ENCODE measurements around the gene CHID1.

CHID1 gene

DNA sequence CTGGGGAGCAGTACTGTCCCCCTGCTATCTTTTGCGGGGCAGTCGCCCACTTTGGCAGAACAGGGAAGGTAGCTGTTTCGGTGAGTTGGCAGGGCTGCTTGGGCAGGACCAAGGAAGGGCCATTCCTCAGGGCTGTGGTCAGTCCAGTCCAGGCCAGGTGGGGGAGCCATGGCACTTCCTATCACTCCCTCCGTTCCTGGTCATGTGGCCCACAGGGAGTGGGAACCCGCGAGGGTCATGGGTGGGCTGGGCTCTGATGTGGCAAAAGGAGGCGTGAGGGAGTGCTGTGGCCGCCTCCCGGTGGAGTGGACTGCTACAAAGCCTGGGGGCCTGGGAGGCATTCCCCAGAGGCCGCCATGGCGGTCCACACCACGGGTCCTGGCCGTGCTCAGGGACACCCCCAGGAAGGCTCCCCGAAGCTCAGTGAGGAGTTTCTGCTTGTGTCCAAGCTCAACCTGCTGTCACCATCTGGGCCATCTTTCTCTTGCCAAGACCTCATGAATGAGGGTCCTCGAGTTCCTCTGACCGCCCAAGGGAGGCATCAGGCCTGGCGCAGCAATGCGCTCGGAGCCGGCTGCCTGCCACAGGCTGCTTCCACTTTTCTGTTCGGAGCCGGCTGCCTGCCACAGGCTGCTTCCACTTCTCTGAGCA is 11.9 kb downstream of the CHID1 start:
- peaks cover 13 to 55% of the 10 kb centered on the region in 2 donors for H3K36me3 ChIP-seq (ENCODE audit: control insufficient read depth in 1 of 2, insufficient read depth in 2 of 2, low read length in 2 of 2)

DNA sequence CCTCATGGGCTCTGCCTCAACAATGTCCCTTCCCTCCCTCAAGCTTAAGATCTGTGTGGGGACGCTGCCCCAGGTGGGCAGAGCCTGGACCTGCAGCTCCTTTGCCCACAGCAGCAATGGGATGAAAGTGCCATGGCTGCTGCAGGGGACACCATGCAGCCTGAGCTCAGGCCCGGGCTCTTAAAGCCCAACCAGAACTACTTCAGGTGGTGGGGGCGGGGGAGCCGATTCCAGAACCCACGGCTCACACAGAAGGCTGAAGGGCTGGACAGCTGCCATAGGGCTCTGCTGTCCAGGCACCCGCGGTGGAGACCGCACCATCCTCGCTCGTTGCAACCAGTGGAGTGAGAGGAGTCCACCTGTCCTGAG is 12.5 kb downstream of the CHID1 start:
- Histone ChIP-seq H3K9ac (ENCODE audit: low read depth in 1 of 2, low read length in 2 of 2) (no peak overlapping the region), H3K36me3 (ENCODE audit: control insufficient read depth in 1 of 2, insufficient read depth in 2 of 2, low read length in 2 of 2) (peaks cover 13 to 52% of the 10 kb centered on the region in 2 donors), H3K9me3 (ENCODE audit: control insufficient read depth in 1 of 2, low read length in 2 of 2) (no peaks in the 10 kb centered on the region), H3K4me1 (ENCODE audit: control insufficient read depth in 1 of 2, insufficient read depth in 2 of 2, low read length in 2 of 2) (no peaks in the 10 kb centered on the region), H3K27ac (ENCODE audit: low read depth, low read length) (no peak overlapping the region), H3K27me3 (ENCODE audit: control insufficient read depth in 1 of 2, insufficient read depth in 2 of 2, low read length in 2 of 2) (no peaks in the 10 kb centered on the region), H3K4me3 (ENCODE audit: low read depth in 1 of 2, low read length in 2 of 2) (no peak overlapping the region)

More for the DNA sequence above, 11.9 kb downstream of the CHID1 start:
- no peaks in the 10 kb centered on the region for H3K9me3 ChIP-seq (ENCODE audit: control insufficient read depth in 1 of 2, low read length in 2 of 2)
- no peak overlapping the region for H3K9ac ChIP-seq (ENCODE audit: low read depth in 1 of 2, low read length in 2 of 2)
- H3K27me3 ChIP-seq (ENCODE audit: control insufficient read depth in 1 of 2, insufficient read depth in 2 of 2, low read length in 2 of 2): no peaks in the 10 kb centered on the region
- H3K27ac ChIP-seq (ENCODE audit: low read depth, low read length): no peak overlapping the region
- H3K4me1 ChIP-seq (ENCODE audit: control insufficient read depth in 1 of 2, insufficient read depth in 2 of 2, low read length in 2 of 2): no peaks in the 10 kb centered on the region
- no peak overlapping the region for H3K4me3 ChIP-seq (ENCODE audit: low read depth in 1 of 2, low read length in 2 of 2)

DNA sequence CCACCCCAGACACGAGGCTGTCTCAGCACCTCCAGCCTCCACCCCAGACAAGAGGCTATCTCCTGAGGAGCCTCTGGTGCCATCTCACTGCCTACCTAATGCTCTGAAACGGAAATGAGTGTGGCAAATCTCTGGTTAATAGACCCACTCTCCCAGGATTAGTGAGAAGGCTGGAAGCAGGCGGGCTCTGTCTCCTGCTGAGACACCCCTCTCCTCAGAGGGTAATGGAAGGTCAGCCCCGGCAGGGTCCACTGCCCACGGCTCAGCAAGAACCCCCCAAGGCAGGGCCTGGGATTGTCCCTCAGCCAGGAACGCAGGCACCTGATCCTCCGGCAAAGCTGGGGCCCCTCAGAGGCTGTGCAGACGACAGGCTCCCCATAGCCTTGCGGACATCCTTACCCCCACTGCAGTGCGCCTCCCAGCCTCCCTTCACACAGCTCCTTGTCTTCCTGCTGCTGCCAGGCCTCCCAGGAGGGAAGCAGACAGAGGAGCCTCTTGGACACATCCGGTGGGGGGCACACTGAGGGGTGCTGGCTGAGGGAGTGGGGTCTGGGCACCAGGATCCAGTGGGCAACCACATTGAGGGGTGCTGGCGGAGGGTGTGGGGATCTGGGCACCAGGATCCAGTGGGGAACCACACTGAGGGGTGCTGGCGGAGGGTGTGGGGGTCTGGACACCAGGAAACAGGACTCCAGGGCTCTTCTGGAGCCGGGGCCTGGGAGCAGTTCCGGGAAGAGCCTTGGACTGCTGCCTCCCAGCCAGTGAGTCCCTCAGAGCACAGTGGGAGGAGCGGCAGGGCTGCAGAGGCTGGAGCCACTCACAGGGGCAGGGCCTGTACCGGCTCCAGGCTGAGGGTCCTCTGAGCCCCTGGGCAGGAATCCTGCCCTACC is 13.1 kb downstream of the CHID1 start:
- no peaks in the 10 kb centered on the region for H3K4me1 ChIP-seq (ENCODE audit: control insufficient read depth in 1 of 2, insufficient read depth in 2 of 2, low read length in 2 of 2)
- no peak overlapping the region for H3K9ac ChIP-seq (ENCODE audit: low read depth in 1 of 2, low read length in 2 of 2)
- peaks cover 12 to 46% of the 10 kb centered on the region in 2 donors for H3K36me3 ChIP-seq (ENCODE audit: control insufficient read depth in 1 of 2, insufficient read depth in 2 of 2, low read length in 2 of 2)
- H3K27me3 ChIP-seq (ENCODE audit: control insufficient read depth in 1 of 2, insufficient read depth in 2 of 2, low read length in 2 of 2): no peaks in the 10 kb centered on the region
- H3K27ac ChIP-seq (ENCODE audit: low read depth, low read length): no peak overlapping the region
- H3K4me3 ChIP-seq (ENCODE audit: low read depth in 1 of 2, low read length in 2 of 2): no peak overlapping the region
- H3K9me3 ChIP-seq (ENCODE audit: control insufficient read depth in 1 of 2, low read length in 2 of 2): no peaks in the 10 kb centered on the region

DNA sequence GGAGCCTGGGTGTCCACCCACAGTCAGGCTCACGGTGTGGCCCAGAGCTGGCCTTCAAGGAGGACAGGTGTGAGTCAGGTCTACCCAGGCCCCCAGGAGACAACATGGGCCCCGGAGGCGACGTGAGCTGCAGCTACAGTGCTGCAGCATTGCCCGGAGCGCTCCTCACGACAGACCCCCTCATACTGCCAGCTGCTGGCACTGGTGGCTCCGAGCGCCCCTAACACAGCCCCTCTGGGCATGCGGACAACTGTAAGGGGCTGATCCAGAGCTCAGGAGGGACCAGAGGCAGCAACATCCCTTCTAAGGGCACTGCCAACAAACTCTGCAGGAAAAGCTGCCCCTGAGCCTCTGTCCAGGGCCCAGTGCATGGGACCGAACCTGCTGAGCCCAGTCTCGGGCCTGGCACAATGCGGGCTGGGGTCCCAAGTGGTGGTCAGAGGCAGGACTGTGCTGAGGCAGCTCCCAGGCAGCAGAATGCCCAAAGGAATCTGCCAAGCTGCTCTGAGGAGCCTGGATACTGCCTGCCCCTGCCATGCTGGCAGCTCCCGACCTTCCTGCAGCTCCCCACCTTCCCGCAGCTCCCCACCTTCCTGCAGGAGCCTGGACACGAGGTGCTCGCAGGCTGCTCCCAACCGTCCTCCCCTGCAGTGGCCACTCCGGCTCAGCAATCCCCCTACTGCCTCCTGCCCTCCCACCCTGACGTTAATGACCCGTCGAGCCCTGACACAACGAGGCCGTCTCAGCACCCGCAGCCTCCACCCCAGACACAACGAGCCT is 15.1 kb downstream of the CHID1 start:
- Histone ChIP-seq H3K9me3 (ENCODE audit: control insufficient read depth in 1 of 2, low read length in 2 of 2) (no peaks in the 10 kb centered on the region), H3K27me3 (ENCODE audit: control insufficient read depth in 1 of 2, insufficient read depth in 2 of 2, low read length in 2 of 2) (no peaks in the 10 kb centered on the region), H3K4me3 (ENCODE audit: low read depth in 1 of 2, low read length in 2 of 2) (no peak overlapping the region), H3K27ac (ENCODE audit: low read depth, low read length) (no peak overlapping the region), H3K36me3 (ENCODE audit: control insufficient read depth in 1 of 2, insufficient read depth in 2 of 2, low read length in 2 of 2) (peaks cover 0 to 26% of the 10 kb centered on the region in 2 donors), H3K9ac (ENCODE audit: low read depth in 1 of 2, low read length in 2 of 2) (no peak overlapping the region), H3K4me1 (ENCODE audit: control insufficient read depth in 1 of 2, insufficient read depth in 2 of 2, low read length in 2 of 2) (no peaks in the 10 kb centered on the region)

DNA sequence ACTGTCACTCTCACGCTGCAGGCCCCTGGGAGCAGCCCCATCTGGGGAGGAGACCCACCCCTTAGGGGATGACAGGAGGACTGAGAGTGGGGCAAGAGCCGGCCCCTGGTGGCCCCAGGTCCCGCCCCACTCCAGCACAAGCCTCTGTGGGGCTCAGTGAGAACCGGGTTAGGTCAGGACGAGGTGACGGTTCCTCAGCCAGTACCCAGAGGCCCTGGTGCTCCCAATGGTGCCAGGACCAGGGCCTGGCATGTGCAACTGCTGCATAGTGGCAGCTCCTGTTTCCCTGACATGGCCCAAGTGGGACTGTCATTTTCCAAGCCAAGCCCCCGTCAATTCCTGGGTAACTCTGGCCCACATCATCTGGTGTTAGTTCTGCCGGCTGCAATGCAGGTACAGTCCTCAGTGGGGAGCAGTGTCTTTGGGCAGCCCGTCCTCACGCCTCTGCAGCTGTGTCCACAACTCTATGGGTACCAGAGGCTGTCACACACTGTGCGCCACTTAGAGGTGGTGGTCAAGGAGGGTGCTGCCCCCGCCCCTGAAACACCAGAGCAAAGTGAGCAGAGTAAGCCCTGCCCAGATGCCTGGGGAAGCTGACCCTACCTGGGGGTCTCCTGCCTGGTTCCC is 15.9 kb downstream of the CHID1 start:
- no peak overlapping the region for H3K27ac ChIP-seq (ENCODE audit: low read depth, low read length)
- no peaks in the 10 kb centered on the region for H3K9me3 ChIP-seq (ENCODE audit: control insufficient read depth in 1 of 2, low read length in 2 of 2)
- peaks cover 0 to 18% of the 10 kb centered on the region in 2 donors for H3K36me3 ChIP-seq (ENCODE audit: control insufficient read depth in 1 of 2, insufficient read depth in 2 of 2, low read length in 2 of 2)
- no peak overlapping the region for H3K4me3 ChIP-seq (ENCODE audit: low read depth in 1 of 2, low read length in 2 of 2)
- H3K27me3 ChIP-seq (ENCODE audit: control insufficient read depth in 1 of 2, insufficient read depth in 2 of 2, low read length in 2 of 2): no peaks in the 10 kb centered on the region
- no peaks in the 10 kb centered on the region for H3K4me1 ChIP-seq (ENCODE audit: control insufficient read depth in 1 of 2, insufficient read depth in 2 of 2, low read length in 2 of 2)
- no peak overlapping the region for H3K9ac ChIP-seq (ENCODE audit: low read depth in 1 of 2, low read length in 2 of 2)

DNA sequence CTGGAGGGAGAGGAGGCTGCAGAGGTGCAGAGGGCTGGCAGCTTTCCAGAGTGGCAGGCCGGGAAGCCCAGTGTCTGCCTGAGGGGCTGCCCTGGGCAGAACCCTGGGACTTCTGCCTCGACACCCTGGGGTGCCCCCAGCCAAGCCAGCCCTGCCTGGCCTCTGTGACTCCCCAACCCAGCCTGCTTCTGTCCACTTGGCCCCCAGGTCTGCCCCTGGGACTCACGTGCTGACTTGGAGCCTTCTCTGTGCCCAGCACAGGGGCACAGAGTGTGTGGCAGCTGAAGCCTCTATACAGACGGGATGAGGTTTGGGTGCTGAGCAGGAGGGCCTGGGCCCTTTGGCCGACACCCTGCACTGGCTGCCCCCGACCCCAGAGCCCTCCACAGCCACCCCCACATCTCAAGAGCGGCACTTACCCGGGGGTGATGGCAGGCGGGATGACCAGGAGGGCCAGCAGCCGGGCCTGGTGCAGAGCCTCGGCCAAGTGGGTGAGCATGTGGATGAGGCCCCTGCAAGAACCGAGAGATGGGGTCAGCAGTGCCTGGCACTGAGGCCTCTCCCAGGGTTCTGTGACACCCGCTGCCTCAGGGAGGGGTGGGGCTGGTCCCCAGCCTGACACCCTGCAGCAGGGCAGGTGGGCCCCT is 17.5 kb downstream of the CHID1 start:
- H3K4me1 ChIP-seq (ENCODE audit: control insufficient read depth in 1 of 2, insufficient read depth in 2 of 2, low read length in 2 of 2): no peaks in the 10 kb centered on the region
- H3K9ac ChIP-seq (ENCODE audit: low read depth in 1 of 2, low read length in 2 of 2): no peak overlapping the region
- H3K4me3 ChIP-seq (ENCODE audit: low read depth in 1 of 2, low read length in 2 of 2): no peak overlapping the region
- H3K36me3 ChIP-seq (ENCODE audit: control insufficient read depth in 1 of 2, insufficient read depth in 2 of 2, low read length in 2 of 2): peaks cover 0 to 7% of the 10 kb centered on the region in 2 donors
- H3K27ac ChIP-seq (ENCODE audit: low read depth, low read length): no peak overlapping the region
- H3K9me3 ChIP-seq (ENCODE audit: control insufficient read depth in 1 of 2, low read length in 2 of 2): no peaks in the 10 kb centered on the region
- no peaks in the 10 kb centered on the region for H3K27me3 ChIP-seq (ENCODE audit: control insufficient read depth in 1 of 2, insufficient read depth in 2 of 2, low read length in 2 of 2)

DNA sequence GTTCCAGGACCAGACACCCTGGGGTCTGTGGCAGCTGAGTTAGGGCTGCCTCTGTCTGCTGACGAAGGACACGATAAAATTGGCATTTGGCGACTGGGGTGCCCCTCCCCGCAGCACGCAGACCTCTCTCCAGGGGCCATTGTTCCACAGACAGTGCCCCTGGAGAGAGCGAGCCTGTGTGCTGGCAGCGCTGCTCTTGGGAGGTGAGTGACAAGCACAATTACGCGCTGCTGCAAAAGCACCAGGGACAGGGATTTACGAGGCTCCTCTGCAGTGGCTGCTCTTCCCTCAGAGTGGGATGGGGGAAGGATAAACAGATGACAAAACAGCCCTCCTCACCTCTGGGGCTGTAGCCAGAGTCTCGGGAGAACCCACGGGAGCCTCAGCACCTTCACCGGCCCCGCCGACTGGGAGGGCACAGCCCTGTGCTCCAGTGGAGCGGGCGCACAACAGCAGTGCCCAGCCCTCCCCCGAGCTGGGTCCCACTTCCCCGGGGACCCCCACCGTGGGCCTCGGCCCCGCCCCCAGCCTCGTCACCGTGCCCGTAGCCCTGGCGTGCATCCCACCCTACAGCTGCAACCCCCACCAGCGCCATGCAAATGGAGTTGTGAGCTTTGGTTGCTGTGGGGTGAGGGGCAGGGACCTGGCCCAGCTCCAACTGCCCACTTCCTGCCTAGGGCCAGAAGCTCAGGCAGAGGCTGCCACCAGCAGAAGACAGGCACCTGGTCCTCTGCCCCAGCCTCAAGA is 19.6 kb downstream of the CHID1 start:
- no peaks in the 10 kb centered on the region for H3K9me3 ChIP-seq (ENCODE audit: control insufficient read depth in 1 of 2, low read length in 2 of 2)
- peaks cover 0 to 12% of the 10 kb centered on the region in 2 donors for H3K36me3 ChIP-seq (ENCODE audit: control insufficient read depth in 1 of 2, insufficient read depth in 2 of 2, low read length in 2 of 2)
- H3K4me1 ChIP-seq (ENCODE audit: control insufficient read depth in 1 of 2, insufficient read depth in 2 of 2, low read length in 2 of 2): no peaks in the 10 kb centered on the region
- no peak overlapping the region for H3K9ac ChIP-seq (ENCODE audit: low read depth in 1 of 2, low read length in 2 of 2)
- H3K27me3 ChIP-seq (ENCODE audit: control insufficient read depth in 1 of 2, insufficient read depth in 2 of 2, low read length in 2 of 2): no peaks in the 10 kb centered on the region
- H3K27ac ChIP-seq (ENCODE audit: low read depth, low read length): no peak overlapping the region
- no peak overlapping the region for H3K4me3 ChIP-seq (ENCODE audit: low read depth in 1 of 2, low read length in 2 of 2)

DNA sequence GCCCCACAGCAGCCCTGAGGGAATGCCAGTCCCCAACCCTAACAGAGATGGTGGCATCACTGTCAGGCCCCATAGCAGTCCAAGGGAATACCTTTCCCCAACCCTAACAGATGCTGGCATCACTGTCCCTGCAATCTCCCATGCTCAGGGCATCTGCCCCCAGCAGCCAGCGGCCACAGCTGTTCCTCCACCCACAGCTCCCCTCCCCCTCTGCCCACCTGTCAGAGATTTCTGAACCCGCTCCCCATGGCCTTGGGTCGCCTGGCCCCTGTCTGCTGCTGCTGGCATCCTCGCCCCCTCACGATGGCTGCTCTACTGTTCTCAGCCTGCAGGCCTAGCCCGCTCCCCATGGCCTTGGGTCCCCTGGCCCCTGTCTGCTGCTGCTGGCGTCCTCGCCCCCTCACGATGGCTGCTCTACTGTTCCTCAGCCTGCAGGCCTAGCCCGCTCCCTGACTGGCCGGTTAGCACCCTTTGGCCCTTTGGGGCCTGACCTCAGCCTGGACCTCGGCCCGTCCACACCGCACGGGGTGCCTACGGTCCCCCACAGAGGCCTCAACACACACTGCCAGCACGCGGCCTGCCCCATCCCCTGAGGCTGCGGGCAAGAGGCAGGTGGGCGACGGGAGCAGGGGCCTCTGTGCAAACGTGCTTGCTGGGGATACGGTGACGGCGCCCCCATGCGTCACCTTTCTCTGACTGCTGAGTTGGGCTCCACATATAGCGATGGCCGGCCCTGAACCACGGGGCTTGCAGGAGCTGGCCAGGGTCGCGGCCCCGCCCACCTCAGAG is 20.7 kb downstream of the CHID1 start:
- Histone ChIP-seq H3K9me3 (ENCODE audit: control insufficient read depth in 1 of 2, low read length in 2 of 2) (no peaks in the 10 kb centered on the region), H3K4me3 (ENCODE audit: low read depth in 1 of 2, low read length in 2 of 2) (no peak overlapping the region), H3K4me1 (ENCODE audit: control insufficient read depth in 1 of 2, insufficient read depth in 2 of 2, low read length in 2 of 2) (no peaks in the 10 kb centered on the region), H3K27me3 (ENCODE audit: control insufficient read depth in 1 of 2, insufficient read depth in 2 of 2, low read length in 2 of 2) (no peaks in the 10 kb centered on the region), H3K27ac (ENCODE audit: low read depth, low read length) (no peak overlapping the region), H3K9ac (ENCODE audit: low read depth in 1 of 2, low read length in 2 of 2) (no peak overlapping the region), H3K36me3 (ENCODE audit: control insufficient read depth in 1 of 2, insufficient read depth in 2 of 2, low read length in 2 of 2) (peaks cover 0 to 12% of the 10 kb centered on the region in 2 donors)

Data from duodenal mucosa (tissue), 2 donors.